ENCODE data around the gene BCL2L1.
"Not testable (repeated sequence)": the region's sequence is repeated elsewhere in the genome, so short reads cannot be mapped to it uniquely, and the experiment has no call there.

The BCL2L1 gene

GRCh38 chr20:31673943-31674463 is 48.7 kb downstream of the BCL2L1 start:
- no peak for DNase-seq

- no peak for DNase-seq
Observed at GRCh38 chr20:31673435-31673834, 49.2 kb downstream of the BCL2L1 start.

GRCh38 chr20:31671324-31671723 is 51.3 kb downstream of the BCL2L1 start:
- DNase-seq = no peak

- DNase-seq = no peak
Observed at GRCh38 chr20:31670371-31671228, 52.1 kb downstream of the BCL2L1 start.

- no peak for DNase-seq
Observed at GRCh38 chr20:31669876-31670275, 52.8 kb downstream of the BCL2L1 start.

- not testable (repeated sequence) for DNase-seq
Observed at GRCh38 chr20:31668944-31669343, 53.7 kb downstream of the BCL2L1 start.

GRCh38 chr20:31667315-31668285 is 55.1 kb downstream of the BCL2L1 start:
- DNase-seq = no peak

- no peak for DNase-seq
Observed at GRCh38 chr20:31666258-31667042, 56.2 kb downstream of the BCL2L1 start.

GRCh38 chr20:31665753-31666152 is 56.9 kb downstream of the BCL2L1 start:
- DNase-seq = no peak

GRCh38 chr20:31664696-31665354 is 57.8 kb downstream of the BCL2L1 start:
- no peak for DNase-seq

- peak; percentile 73 for DNase-seq
Observed at GRCh38 chr20:31663838-31664695, 58.6 kb downstream of the BCL2L1 start.

- DNase-seq = no peak
Observed at GRCh38 chr20:31663524-31663837, 59.2 kb downstream of the BCL2L1 start.

- DNase-seq = no peak
Observed at GRCh38 chr20:31662372-31662854, 60.3 kb downstream of the BCL2L1 start.

GRCh38 chr20:31661625-31662371 is 60.9 kb downstream of the BCL2L1 start:
- peak; percentile 47 for DNase-seq

GRCh38 chr20:31654534-31654933 is 68.1 kb downstream of the BCL2L1 start:
- DNase-seq = no peak

GRCh38 chr20:31653561-31653960 is 69.1 kb downstream of the BCL2L1 start:
- no peak for DNase-seq

- no peak for DNase-seq
Observed at GRCh38 chr20:31652917-31653396, 69.7 kb downstream of the BCL2L1 start.

- DNase-seq = not testable (repeated sequence)
Observed at GRCh38 chr20:31648104-31648503, 74.6 kb downstream of the BCL2L1 start.

GRCh38 chr20:31644701-31645100 is 78.0 kb downstream of the BCL2L1 start:
- DNase-seq = no peak

GRCh38 chr20:31643522-31643921 is 79.1 kb downstream of the BCL2L1 start:
- DNase-seq = no peak

All from NCI-H2029 (cell line).